T-cell (primary cell): ENCODE measurements around the gene SMIM5. TPM values are rescaled to one million over a fixed set of nuclear protein-coding genes. Genes with fewer than 3 reads are reported as not detected.

Experiments
- ATAC-seq, 4 experiments: fragments of 200-7000 bp in 3 of 4; fragments of 150-1000 bp in 1 of 4; cut with Tn5 transposase; replicated peaks in 1 of 4; 1 replicate in 3 of 4; 2 replicates in 1 of 4; pipeline ENCODE4 v1.10.0; 2021; ENCODE audit warnings: moderate library complexity in 3 of 4, mild to moderate bottlenecking in 2 of 4, moderate number of reproducible peaks in 1 of 4
- CTCF ChIA-PET, 2 donors: fragments of 300-600 bp; sonication (Branson Sonifier 250); formaldehyde crosslinking; loops; one replicate each; lab custom pipeline; 2022; ENCODE audit warnings: antibody characterized with exemption in 2 of 2; lab: Charles Lee
- POLR2A ChIA-PET, 2 donors: fragments of 300-600 bp; sonication (Branson Sonifier 250); formaldehyde crosslinking; loops; one replicate each; lab custom pipeline; 2022; ENCODE audit warnings: antibody characterized with exemption in 2 of 2; lab: Charles Lee
- DNase-seq, 35 experiments: peaks; one replicate each; pipeline versions ENCODE4 v3.0.0 to v3.0.0-alpha.2; 2013 to 2023
- H3K27ac ChIP-seq: one replicate; pipeline ENCODE4 v1.5.1; 2013; ENCODE audit warnings: low read length
- H3K27me3 ChIP-seq, 2 experiments: replicated peaks in 1 of 2; 1 replicate in 1 of 2; 2 replicates in 1 of 2; pipeline versions ENCODE4 v1.6.1 to v1.7.0; 2013; ENCODE audit warnings: low read length in 1 of 2, mixed read lengths in 1 of 2; ENCODE audit not compliant: control insufficient read depth in 2 of 2, insufficient read depth in 2 of 2; ENCODE audit errors: extremely low read depth in 1 of 2
- H3K36me3 ChIP-seq, 2 donors: 1 replicate in 1 of 2; 2 replicates in 1 of 2; pipeline versions ENCODE4 v1.6.1 to v1.7.0; 2013; ENCODE audit warnings: low read length in 1 of 2; ENCODE audit not compliant: control insufficient read depth in 2 of 2, insufficient read depth in 1 of 2; ENCODE audit errors: extremely low read depth in 1 of 2
- H3K4me1 ChIP-seq, 2 experiments: 1 replicate in 1 of 2; 2 replicates in 1 of 2; pipeline versions ENCODE4 v1.6.1 to v1.7.0; 2013; ENCODE audit warnings: low read length in 2 of 2, mixed read lengths in 1 of 2; ENCODE audit not compliant: insufficient read depth in 2 of 2, control insufficient read depth in 1 of 2; ENCODE audit errors: extremely low read depth in 1 of 2
- H3K4me3 ChIP-seq, 2 donors: 1 replicate in 1 of 2; 2 replicates in 1 of 2; pipeline versions ENCODE4 v1.5.1 to v1.7.0; 2013; ENCODE audit warnings: mild to moderate bottlenecking in 2 of 2, low read length in 1 of 2, moderate library complexity in 1 of 2; ENCODE audit not compliant: control insufficient read depth in 1 of 2; ENCODE audit errors: extremely low read depth in 1 of 2
- H3K9me3 ChIP-seq: 2 replicates; pipeline ENCODE4 v1.7.0; 2013
- H3K27ac Mint-ChIP-seq, 2 donors: one replicate each; pipeline ENCODE4 v1.8.0; 2020 to 2021; ENCODE audit warnings: mild to moderate bottlenecking in 2 of 2, mixed read lengths in 2 of 2
- H3K27me3 Mint-ChIP-seq, 2 donors: one replicate each; pipeline ENCODE4 v1.8.0; 2021 to 2022; ENCODE audit warnings: mixed read lengths in 2 of 2
- H3K36me3 Mint-ChIP-seq: one replicate; pipeline ENCODE4 v1.8.0; 2021; ENCODE audit warnings: mixed read lengths
- H3K4me1 Mint-ChIP-seq, 3 donors: one replicate each; pipeline ENCODE4 v1.8.0; 2020 to 2022; ENCODE audit warnings: mixed read lengths in 3 of 3, mild to moderate bottlenecking in 1 of 3
- H3K4me3 Mint-ChIP-seq, 3 donors: one replicate each; pipeline ENCODE4 v1.8.0; 2020 to 2022; ENCODE audit warnings: mild to moderate bottlenecking in 3 of 3, mixed read lengths in 3 of 3, moderate library complexity in 3 of 3
- H3K9me3 Mint-ChIP-seq, 3 donors: one replicate each; pipeline ENCODE4 v1.8.0; 2020 to 2022; ENCODE audit warnings: mixed read lengths in 3 of 3
- WGBS: methylation state at CpG from one replicate; pipeline ENCODE4 v1.1.5; 2013; ENCODE audit warnings: missing lambda C conversion rate; ENCODE audit not compliant: insufficient coverage; 5-methylcytosine and 5-hydroxymethylcytosine counted together
- total RNA-seq, 35 experiments: library from RNA in 6 of 35; stranded (reverse) in 6 of 35; fragments of 120-200 nt in 1 of 35; gene quantifications; one replicate each; pipeline versions ENCODE4 v1.2.1 to v1.2.4 and lab custom pipeline; 2013 to 2026

Gene SMIM5
- total RNA-seq, 5 donors from 2014 or later (not counting 1 experiment from before 2014, with no cell fraction given) = 0.35 to 2.2 (median 0.82) TPM

- no peak overlapping the region for H3K27ac ChIP-seq
- H3K4me3 ChIP-seq = no peak overlapping the region
- H3K4me1 ChIP-seq = peaks cover 2 to 16% of the 10 kb centered on the region in 2 experiments
- Mint-ChIP-seq H3K27ac (no peak overlapping the region), H3K9me3 (no peaks in the 10 kb centered on the region), H3K4me3 (no peak overlapping the region), H3K36me3 (peaks cover 4% of the 10 kb centered on the region), H3K27me3 (no peaks in the 10 kb centered on the region), H3K4me1 (peaks cover 8 to 12% (median 9%) of the 10 kb centered on the region in 3 donors)
- peak; percentile 33 to 52 (median 47) for ATAC-seq
- H3K27me3 ChIP-seq = no peaks in the 10 kb centered on the region
- no peaks in the 10 kb centered on the region for H3K9me3 ChIP-seq
- CTCF ChIA-PET = interaction anchor here (0.6 to 3.4 kb wide), 18 partner anchors 8 to 730 kb away, joined by 3 to 49 read pairs (median 4); partner anchors contain the start of gene TSEN54 (in 1 of the 2)
- peaks cover 3 to 10% of the 10 kb centered on the region in 2 donors for H3K36me3 ChIP-seq
- POLR2A ChIA-PET = interaction anchor here (0.7 to 0.9 kb wide), 2 partner anchors 37 to 40 kb away, joined by 3 read pairs; no protein-coding TSS in a partner anchor
- peak in 34 of 35 experiments; percentile 13 to 66 (median 46) for DNase-seq
- 24% methylated on average over 23 of the region's 27 CpGs for WGBS
Observed at GRCh38 chr17:75633486-75634375, 497 bp downstream of the SMIM5 start.

- H3K27ac ChIP-seq = no peak overlapping the region
- peaks cover 3 to 8% of the 10 kb centered on the region in 2 donors for H3K36me3 ChIP-seq
- H3K9me3 ChIP-seq = no peaks in the 10 kb centered on the region
- POLR2A ChIA-PET = no interaction called here
- Mint-ChIP-seq H3K4me3 (no peak overlapping the region), H3K27me3 (no peaks in the 10 kb centered on the region), H3K36me3 (peaks cover 4% of the 10 kb centered on the region), H3K9me3 (no peaks in the 10 kb centered on the region), H3K4me1 (peaks cover 8 to 12% (median 9%) of the 10 kb centered on the region in 3 donors), H3K27ac (no peak overlapping the region)
- CTCF ChIA-PET = interaction anchor here (0.7 to 3.4 kb wide), 10 partner anchors 9 to 119 kb away, joined by 3 to 49 read pairs (median 4); no protein-coding TSS in a partner anchor
- no peak overlapping the region for H3K4me3 ChIP-seq
- no peak for DNase-seq
- ATAC-seq = no peak
- peaks cover 2 to 16% of the 10 kb centered on the region in 2 experiments for H3K4me1 ChIP-seq
- H3K27me3 ChIP-seq = no peaks in the 10 kb centered on the region
- 96% methylated on average over 4 of the region's 9 CpGs for WGBS
Observed at GRCh38 chr17:75634376-75634740, 1.1 kb downstream of the SMIM5 start.

GRCh38 chr17:75634754-75635609 is 1.7 kb downstream of the SMIM5 start:
- DNase-seq = no peak
- no peak overlapping the region for H3K27ac Mint-ChIP-seq
- H3K4me3 ChIP-seq = no peak overlapping the region
- no peak overlapping the region for H3K27ac ChIP-seq
- 91% methylated on average over 20 of the region's 20 CpGs for WGBS
- peaks cover 8 to 12% (median 9%) of the 10 kb centered on the region in 3 donors for H3K4me1 Mint-ChIP-seq
- no peaks in the 10 kb centered on the region for H3K27me3 ChIP-seq
- H3K9me3 Mint-ChIP-seq = no peaks in the 10 kb centered on the region
- no peak overlapping the region for H3K4me3 Mint-ChIP-seq
- peaks cover 4 to 5% of the 10 kb centered on the region in 2 donors for H3K36me3 ChIP-seq
- ChIA-PET POLR2A (no interaction called here), CTCF (interaction anchor here in 1 of 2 donors (0.7 to 3.4 kb wide), 2 partner anchors 113 to 702 kb away, joined by 3 to 49 read pairs; no protein-coding TSS in a partner anchor)
- H3K9me3 ChIP-seq = no peaks in the 10 kb centered on the region
- H3K27me3 Mint-ChIP-seq = no peaks in the 10 kb centered on the region
- ATAC-seq = no peak
- peaks cover 2 to 16% of the 10 kb centered on the region in 2 experiments for H3K4me1 ChIP-seq
- H3K36me3 Mint-ChIP-seq = peaks cover 4% of the 10 kb centered on the region

GRCh38 chr17:75635610-75636202 is 2.5 kb downstream of the SMIM5 start:
- peaks cover 2 to 16% of the 10 kb centered on the region in 2 experiments for H3K4me1 ChIP-seq
- Mint-ChIP-seq H3K27ac (no peak overlapping the region), H3K9me3 (no peaks in the 10 kb centered on the region), H3K4me3 (no peak overlapping the region), H3K4me1 (peaks cover 8 to 12% (median 9%) of the 10 kb centered on the region in 3 donors), H3K27me3 (no peaks in the 10 kb centered on the region), H3K36me3 (peaks cover 4% of the 10 kb centered on the region)
- no peak overlapping the region for H3K4me3 ChIP-seq
- H3K27me3 ChIP-seq = no peaks in the 10 kb centered on the region
- CTCF ChIA-PET = interaction anchor here in 1 of 2 donors (0.7 kb wide), 1 partner anchor 702 kb away, joined by 3 read pairs; no protein-coding TSS in a partner anchor
- POLR2A ChIA-PET = no interaction called here
- no peak overlapping the region for H3K27ac ChIP-seq
- peaks cover 2 to 4% of the 10 kb centered on the region in 2 donors for H3K36me3 ChIP-seq
- 81% methylated on average over 16 of the region's 16 CpGs for WGBS
- H3K9me3 ChIP-seq = no peaks in the 10 kb centered on the region
- no peak for ATAC-seq
- DNase-seq = no peak

GRCh38 chr17:75636381-75637142 is 3.3 kb downstream of the SMIM5 start:
- H3K27me3 ChIP-seq = no peaks in the 10 kb centered on the region
- no peak overlapping the region for H3K4me3 Mint-ChIP-seq
- H3K27ac Mint-ChIP-seq = no peak overlapping the region
- H3K4me1 ChIP-seq = peaks cover 2 to 16% of the 10 kb centered on the region in 2 experiments
- DNase-seq = no peak
- peaks cover 8 to 12% (median 9%) of the 10 kb centered on the region in 3 donors for H3K4me1 Mint-ChIP-seq
- ATAC-seq = no peak
- 96% methylated on average over 19 of the region's 19 CpGs for WGBS
- no peak overlapping the region for H3K4me3 ChIP-seq
- CTCF ChIA-PET = interaction anchor here in 1 of 2 donors (0.6 kb wide), 1 partner anchor 428 kb away, joined by 3 read pairs; no protein-coding TSS in a partner anchor
- no peak overlapping the region for H3K27ac ChIP-seq
- no peaks in the 10 kb centered on the region for H3K9me3 ChIP-seq
- no peaks in the 10 kb centered on the region for H3K9me3 Mint-ChIP-seq
- no peaks in the 10 kb centered on the region for H3K27me3 Mint-ChIP-seq
- POLR2A ChIA-PET = no interaction called here
- H3K36me3 ChIP-seq = peaks cover 2 to 4% of the 10 kb centered on the region in 2 donors
- peaks cover 4% of the 10 kb centered on the region for H3K36me3 Mint-ChIP-seq
